IMR-90 (cell line): ENCODE results near the gene SPTLC2. TPM values are rescaled to one million over a fixed set of nuclear protein-coding genes. Genes with fewer than 3 reads are reported as not detected.

Source experiments
- ATAC-seq: fragments of 200-7000 bp; cut with Tn5 transposase; 2 replicates; pipeline ENCODE4 v1.9.1; 2020; ENCODE audit warnings: low read depth, mild to moderate bottlenecking, moderate library complexity
- BruUV-seq: library from RNA; stranded (reverse); fragments of 400-500 nt; replicated peaks from 2 replicates; lab custom pipeline; 2021; lab: Mats Ljungman, UMichigan
- CTCF ChIA-PET: fragments of 300-600 bp; formaldehyde crosslinking; extraction: SDS; loops from one replicate; lab custom pipeline; 2021; ENCODE audit warnings: antibody characterized with exemption; lab: Yijun Ruan, JAX
- POLR2A ChIA-PET: fragments of 300-600 bp; sonication (Branson Sonifier 250); formaldehyde crosslinking; loops from one replicate; lab custom pipeline; 2022; ENCODE audit warnings: antibody characterized with exemption; ENCODE audit not compliant: unreplicated experiment; lab: Charles Lee
- DNase-seq: peaks from one replicate; pipeline ENCODE4 v3.0.0; 2013
- H2AFZ ChIP-seq: replicated peaks from 2 replicates; pipeline ENCODE3; 2013; ENCODE audit warnings: low read length, mild to moderate bottlenecking; ENCODE audit not compliant: poor library complexity
- H2AK5ac ChIP-seq: 2 replicates; pipeline ENCODE4 v1.6.1; 2013; ENCODE audit warnings: low read depth, low read length, inconsistent platforms
- H2AK9ac ChIP-seq: replicated peaks from 2 replicates; pipeline ENCODE3; 2013; ENCODE audit warnings: mild to moderate bottlenecking, low read depth, low read length, moderate library complexity; ENCODE audit not compliant: poor library complexity
- H2BK120ac ChIP-seq: 2 replicates; pipeline ENCODE4 v1.6.1; 2013; ENCODE audit warnings: low read depth, low read length, inconsistent platforms
- H2BK15ac ChIP-seq: 3 replicates; pipeline ENCODE4 v1.6.1; 2013; ENCODE audit warnings: low read depth, low read length, inconsistent platforms
- H2BK20ac ChIP-seq: 2 replicates; pipeline ENCODE4 v1.6.1; 2013; ENCODE audit warnings: low read depth, mild to moderate bottlenecking, inconsistent platforms, low read length, moderate library complexity
- H2BK5ac ChIP-seq: 2 replicates; pipeline ENCODE4 v1.6.1; 2013; ENCODE audit warnings: mild to moderate bottlenecking, low read depth, low read length, inconsistent platforms; ENCODE audit not compliant: poor library complexity, severe bottlenecking
- H3K14ac ChIP-seq: replicated peaks from 2 replicates; pipeline ENCODE4 v1.6.1; 2013; ENCODE audit warnings: low read depth, low read length, inconsistent platforms
- H3K18ac ChIP-seq: 2 replicates; pipeline ENCODE4 v1.6.1; 2013; ENCODE audit warnings: low read depth, low read length, control low read depth
- H3K23ac ChIP-seq: 2 replicates; pipeline ENCODE4 v1.6.1; 2013; ENCODE audit warnings: low read depth, low read length, inconsistent platforms
- H3K27ac ChIP-seq: 2 replicates; pipeline ENCODE4 v1.5.1; 2013; ENCODE audit warnings: mild to moderate bottlenecking, control low read depth, low read length; ENCODE audit not compliant: insufficient read depth
- H3K27me3 ChIP-seq: 2 replicates; pipeline ENCODE4 v1.6.1; 2013; ENCODE audit warnings: low read length; ENCODE audit not compliant: control insufficient read depth, insufficient read depth
- H3K36me3 ChIP-seq: 2 replicates; pipeline ENCODE4 v1.6.1; 2013; ENCODE audit warnings: low read length, mixed read lengths; ENCODE audit not compliant: control insufficient read depth, insufficient read depth
- H3K4ac ChIP-seq: 2 replicates; pipeline ENCODE4 v1.6.1; 2013; ENCODE audit warnings: low read depth, low read length, inconsistent platforms
- H3K4me1 ChIP-seq: 2 replicates; pipeline ENCODE4 v1.6.1; 2013; ENCODE audit warnings: low read length, mixed read lengths; ENCODE audit not compliant: control insufficient read depth, insufficient read depth
- H3K4me2 ChIP-seq: 2 replicates; pipeline ENCODE4 v1.6.1; 2013; ENCODE audit warnings: low read depth, mild to moderate bottlenecking, control low read depth, low read length, moderate library complexity
- H3K4me3 ChIP-seq: 2 replicates; pipeline ENCODE4 v1.5.1; 2013; ENCODE audit warnings: low read depth, mild to moderate bottlenecking, control low read depth, low read length, moderate library complexity; ENCODE audit not compliant: insufficient read depth
- H3K56ac ChIP-seq: 2 replicates; pipeline ENCODE4 v1.6.1; 2013; ENCODE audit warnings: low read length, inconsistent platforms; ENCODE audit not compliant: insufficient read depth; ENCODE audit errors: extremely low read depth
- H3K79me1 ChIP-seq, 2 experiments: 2 replicates each; pipeline ENCODE4 v1.6.1; 2013; ENCODE audit warnings: low read length in 2 of 2, inconsistent platforms in 1 of 2, low read depth in 1 of 2
- H3K9ac ChIP-seq: 2 replicates; pipeline ENCODE4 v1.6.1; 2013; ENCODE audit warnings: low read depth, low read length, control low read depth
- H3K9me1 ChIP-seq: 2 replicates; pipeline ENCODE4 v1.6.1; 2013; ENCODE audit warnings: low read length, inconsistent platforms; ENCODE audit not compliant: insufficient read depth
- H3K9me3 ChIP-seq: 2 replicates; pipeline ENCODE4 v1.6.1; 2013; ENCODE audit warnings: low read length; ENCODE audit not compliant: control insufficient read depth, insufficient read depth
- H4K20me1 ChIP-seq: 2 replicates; pipeline ENCODE4 v1.6.1; 2013; ENCODE audit warnings: low read length, inconsistent platforms; ENCODE audit not compliant: insufficient read depth
- H4K5ac ChIP-seq: 2 replicates; pipeline ENCODE4 v1.6.1; 2013; ENCODE audit warnings: mild to moderate bottlenecking, low read depth, low read length, control low read depth
- H4K8ac ChIP-seq, 2 experiments: 2 replicates each; pipeline ENCODE4 v1.6.1; 2013; ENCODE audit warnings: low read depth in 2 of 2, low read length in 2 of 2, control low read depth in 1 of 2, inconsistent platforms in 1 of 2
- H4K91ac ChIP-seq: 2 replicates; pipeline ENCODE4 v1.6.1; 2013; ENCODE audit warnings: low read depth, low read length, inconsistent platforms; ENCODE audit not compliant: insufficient read depth
- CEBPB ChIP-seq: IDR thresholded peaks from 2 replicates; pipeline ENCODE4 v1.6.1; 2012; ENCODE audit warnings: low read depth, low read length, improper control_type of control experiment
- RAD21 ChIP-seq: IDR thresholded peaks from 2 replicates; pipeline ENCODE4 v1.6.1; 2012; ENCODE audit warnings: low read length, improper control_type of control experiment
- SMC3 ChIP-seq: fragments of 150-350 bp; IDR thresholded peaks from 2 replicates; pipeline ENCODE4 v1.6.1; 2016; ENCODE audit warnings: low read depth, mild to moderate bottlenecking, antibody characterized with exemption, low read length, moderate library complexity
- WGBS, 2 experiments: methylation state at CpG; one replicate each; pipeline versions ENCODE4 v1.1.5 to v1.1.7; 2013; ENCODE audit warnings: missing lambda C conversion rate in 2 of 2; ENCODE audit not compliant: insufficient read length in 1 of 2; ENCODE audit errors: extremely low coverage in 2 of 2; 5-methylcytosine and 5-hydroxymethylcytosine counted together
- dilution Hi-C: fragments of 300-500 bp; cut with HindIII; formaldehyde crosslinking; loops from one replicate; pipeline ENCODE4 v1.14.3; 2018; ENCODE audit warnings: low sequenced_read_pairs; ENCODE audit not compliant: unreplicated experiment
- in situ Hi-C: fragments of 300-500 bp; cut with MboI; formaldehyde crosslinking; loops from 3 replicates; pipeline ENCODE4 v1.14.3; 2019; ENCODE audit warnings: low sequenced_read_pairs, inconsistent platforms, mixed read lengths
- intact Hi-C: fragments of 100-400 bp; cut with micrococcal nuclease; formaldehyde crosslinking; loops from 2 replicates; pipeline ENCODE4 v1.10.0; 2022
- polyA plus RNA-seq, 3 experiments: library from polyadenylated mRNA; depleted of rRNA; stranded (reverse); fragments of >200 nt; gene quantifications; 2 replicates each; pipeline ENCODE4 v1.2.3, GENCODE V29; 2012; ENCODE audit warnings: low replicate concordance in 1 of 3
- total RNA-seq: library from RNA; depleted of rRNA; stranded (reverse); fragments of >200 nt; gene quantifications from 2 replicates; pipeline ENCODE4 v1.2.3, GENCODE V29; 2012

SPTLC2 gene
- total and polyA plus RNA-seq, 2 of the 4 experiments (the other 2 are of a cell fraction) = 22.6 to 68.3 TPM

DNA sequence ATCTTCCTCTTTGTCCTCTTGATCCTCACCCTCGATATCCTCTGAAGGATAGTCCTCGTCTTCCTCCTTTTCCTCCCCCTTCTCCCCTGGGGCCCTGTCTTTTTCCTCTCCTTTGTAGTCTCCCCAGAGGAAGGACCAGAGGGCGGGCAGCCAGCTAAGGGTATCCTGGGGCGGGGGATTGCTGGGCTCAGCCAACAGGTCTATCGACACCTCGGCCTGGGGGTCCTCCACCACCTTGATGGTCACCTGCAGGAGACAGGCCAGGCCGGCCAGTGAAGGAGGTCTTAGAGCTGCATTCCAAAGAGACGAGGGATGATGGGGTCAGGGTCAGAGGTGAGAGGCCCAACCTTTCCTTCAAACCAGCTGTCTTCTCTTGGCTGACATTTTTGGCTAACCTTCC is 134.0 kb downstream of the SPTLC2 start:
- Histone ChIP-seq H4K5ac (no peak overlapping the region), H3K4me1 (no peaks in the 10 kb centered on the region), H3K23ac (no peak overlapping the region), H2AK5ac (no peak overlapping the region), H3K4ac (no peak overlapping the region), H3K56ac (no peak overlapping the region), H2BK15ac (no peak overlapping the region), H3K9ac (no peak overlapping the region), H3K9me1 (peaks cover 3% of the 10 kb centered on the region; the same call in 1 of the 2 replicates), H3K18ac (no peak overlapping the region), H3K36me3 (no peaks in the 10 kb centered on the region), H4K8ac (no peak overlapping the region), H3K9me3 (no peaks in the 10 kb centered on the region), H2AFZ (no peak overlapping the region), H2AK9ac (no peak overlapping the region), H2BK120ac (no peak overlapping the region; the same call in 1 of the 2 replicates), H2BK20ac (no peak overlapping the region), H4K20me1 (no peaks in the 10 kb centered on the region), H3K27ac (no peak overlapping the region), H2BK5ac (no peak overlapping the region), H3K27me3 (peaks cover 4% of the 10 kb centered on the region; the same call in 1 of the 2 replicates), H3K4me2 (no peak overlapping the region), H4K91ac (no peak overlapping the region), H3K4me3 (no peak overlapping the region), H3K14ac (no peak overlapping the region), H3K79me1 (no peaks in the 10 kb centered on the region)
- DNase-seq = no peak
- dilution Hi-C loops = no loop called here
- in situ Hi-C loops = no loop called here
- TF ChIP-seq SMC3 = no peak
- no peak for TF ChIP-seq CEBPB
- no peak for TF ChIP-seq RAD21
- intact Hi-C loops = no loop called here
- WGBS, 2 experiments = no CpG with 5 or more reads among the region's 8 CpGs
- ChIA-PET CTCF (interaction anchor here (0.7 kb wide), 1 partner anchor 12 kb away, joined by 3 read pairs; no protein-coding TSS in a partner anchor), POLR2A (no interaction called here)
- no TSS peak for BruUV-seq
- no peak for ATAC-seq
